Measurements from ENCODE around the gene NUDCD2.

DNA sequence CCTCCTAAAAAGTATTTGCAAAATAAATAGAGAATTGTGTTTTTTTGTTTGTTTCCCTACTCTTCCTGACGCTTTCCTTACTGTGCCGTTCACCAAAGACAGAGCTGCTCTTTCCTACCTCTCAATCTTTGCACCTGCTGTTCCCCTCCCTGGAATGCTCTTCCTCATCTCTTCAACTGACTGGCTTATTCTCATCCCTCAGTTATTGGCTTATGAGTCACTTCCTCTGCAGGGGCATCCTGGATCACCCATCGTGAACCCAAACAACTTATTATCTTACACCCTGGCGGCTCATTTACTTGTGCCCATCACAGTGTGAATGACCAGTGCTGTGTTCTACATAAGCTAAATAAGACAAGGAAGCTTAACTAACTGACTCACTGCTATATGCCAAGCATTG is 58.6 kb downstream of the NUDCD2 start:
- no peak for TF ChIP-seq SP1 (IDR thresholded peaks at IDR 0.05)
- TF ChIP-seq BHLHE40 (IDR thresholded peaks at IDR 0.05; ENCODE audit: borderline replicate concordance) = no peak
- no peak for TF ChIP-seq HDGF (IDR thresholded peaks at IDR 0.05; ENCODE audit: borderline replicate concordance)
